ENCODE results near the gene NEURL1.
"Not testable (repeated sequence)": the region's sequence is repeated elsewhere in the genome, so short reads cannot be mapped to it uniquely, and the experiment has no call there.

Gene NEURL1

DNA sequence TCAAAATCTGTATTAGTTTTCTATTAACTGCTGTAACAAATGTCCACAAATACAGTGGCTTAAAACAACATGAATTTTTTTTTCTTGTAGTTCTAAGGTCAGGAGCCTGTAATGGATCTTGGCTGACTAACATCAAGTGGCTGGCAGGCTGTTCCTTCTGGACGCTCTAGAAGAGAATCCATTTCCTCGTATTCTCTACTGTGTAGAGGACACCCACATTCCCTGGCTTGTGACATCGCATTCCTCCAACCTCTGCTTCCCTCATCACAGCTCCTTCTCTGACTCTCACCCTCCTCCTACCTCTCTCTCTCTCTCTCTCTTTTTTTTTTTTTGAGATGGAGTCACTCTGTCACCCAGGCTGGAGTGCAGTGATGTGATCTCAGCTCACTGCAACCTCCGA lies 30.0 kb upstream of the NEURL1 start:
- DNase-seq, result no peak

- no peak for DNase-seq
Observed at GRCh38 chr10:103465411-103466179, 27.9 kb upstream of the NEURL1 start.

DNA sequence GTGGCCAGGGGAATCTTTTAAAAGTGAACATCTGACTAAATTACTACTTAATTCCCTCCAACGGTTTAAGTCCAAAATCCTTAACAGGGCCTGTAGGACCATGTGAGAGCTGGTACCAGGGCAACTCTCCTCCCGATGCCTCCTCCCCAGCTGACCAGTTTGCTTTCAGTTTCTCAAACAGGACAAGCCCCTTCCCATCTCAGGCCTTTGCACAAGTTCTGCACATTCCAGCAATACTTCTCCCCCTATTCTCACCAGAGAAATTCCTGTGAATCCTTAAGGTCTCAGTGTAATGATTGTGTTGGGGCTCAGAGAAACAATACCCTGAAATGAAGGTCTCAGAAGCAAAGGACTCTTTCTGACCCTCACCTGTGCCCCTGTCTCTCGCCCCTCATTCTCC lies 26.8 kb upstream of the NEURL1 start:
- DNase-seq, result no peak

- DNase-seq, result no peak
Observed at GRCh38 chr10:103467406-103467805, 26.1 kb upstream of the NEURL1 start.

DNA sequence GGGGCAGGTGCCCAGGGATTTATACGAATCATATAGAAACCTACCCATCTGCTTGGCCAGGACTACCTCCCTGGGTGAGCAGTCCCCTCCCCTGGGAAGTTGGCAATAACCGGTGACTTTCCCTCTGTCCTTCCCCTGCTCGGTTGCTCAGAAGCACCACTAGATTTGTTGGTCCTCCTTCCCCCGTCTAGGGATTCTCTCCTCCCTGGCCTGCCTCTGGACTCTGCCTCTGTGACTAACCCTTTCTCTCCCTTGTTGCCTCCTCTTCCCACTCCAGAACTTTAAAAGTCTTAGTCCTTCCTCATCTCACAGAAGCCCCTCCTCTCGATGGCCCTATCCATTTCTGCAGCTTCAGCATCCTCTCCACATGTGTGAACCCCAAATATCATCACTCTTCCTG lies 24.3 kb upstream of the NEURL1 start:
- DNase-seq, result no peak

DNA sequence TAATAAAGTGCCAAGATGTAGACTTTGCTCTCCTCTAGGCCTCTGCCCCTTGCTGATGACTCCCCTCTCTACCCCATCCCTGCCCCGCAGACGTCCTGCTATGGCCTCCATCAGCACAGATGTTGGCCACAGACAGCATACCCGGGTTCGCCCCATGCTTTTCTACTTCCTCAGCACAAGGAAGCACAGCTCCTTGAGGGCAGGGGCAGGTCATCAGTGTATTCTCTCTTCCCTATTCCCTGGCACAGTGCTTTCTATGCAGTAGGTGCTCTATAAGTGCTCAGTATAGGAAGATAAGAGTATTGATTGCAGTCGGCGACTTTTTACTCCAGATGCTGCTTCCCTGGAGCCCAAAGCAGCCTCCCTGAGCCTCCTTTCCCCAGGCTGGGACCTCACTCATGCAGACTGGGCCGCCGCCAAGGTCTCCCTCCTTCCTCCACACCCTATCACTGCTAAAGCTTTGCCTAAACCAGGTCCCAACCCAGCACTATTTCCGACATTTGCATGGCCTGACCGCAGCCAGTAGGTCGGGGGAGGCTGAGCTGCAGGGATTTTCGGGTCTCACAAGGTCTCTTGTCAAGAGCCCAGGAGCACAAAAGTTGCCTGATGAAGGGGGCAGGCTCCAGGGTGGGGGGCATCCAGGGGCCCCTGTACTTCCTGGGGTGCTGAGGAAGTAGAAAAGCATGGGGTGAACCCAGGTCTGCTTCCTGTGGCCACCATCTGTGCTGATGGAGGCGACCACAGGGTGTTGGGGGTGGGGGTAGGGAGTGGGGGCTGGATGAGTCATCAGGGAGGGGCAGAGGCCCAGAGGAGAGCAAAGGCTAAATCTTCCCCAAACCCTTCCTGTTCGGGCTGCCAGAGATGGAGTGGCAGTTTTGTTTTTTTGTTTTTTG lies 22.5 kb upstream of the NEURL1 start:
- DNase-seq, result peak; percentile 79

GRCh38 chr10:103472005-103472404 lies 21.5 kb upstream of the NEURL1 start:
- no peak for DNase-seq

DNA sequence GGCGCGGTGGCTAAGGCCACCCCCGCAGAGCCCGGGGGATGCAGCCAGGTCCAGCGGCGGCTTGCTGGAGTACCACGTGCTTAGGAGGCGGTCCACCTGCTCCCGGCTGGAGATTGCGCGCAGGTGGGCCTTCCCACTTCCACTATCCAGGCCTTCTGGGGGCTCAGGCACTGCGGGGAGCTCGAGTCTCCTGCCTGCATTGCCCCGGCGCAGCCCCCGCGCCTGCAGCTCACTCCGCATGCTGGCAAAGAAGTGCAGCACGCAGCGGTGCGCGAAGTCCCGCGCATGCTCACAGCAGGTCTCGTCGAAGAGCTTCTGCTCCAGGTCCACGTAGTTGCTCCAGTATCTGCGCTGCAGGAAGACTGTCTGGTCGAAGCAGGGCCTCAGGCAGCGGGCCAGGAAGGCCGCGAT lies 20.2 kb upstream of the NEURL1 start:
- DNase-seq, result no peak

GRCh38 chr10:103474077-103474476 lies 19.4 kb upstream of the NEURL1 start:
- no peak for DNase-seq

DNA sequence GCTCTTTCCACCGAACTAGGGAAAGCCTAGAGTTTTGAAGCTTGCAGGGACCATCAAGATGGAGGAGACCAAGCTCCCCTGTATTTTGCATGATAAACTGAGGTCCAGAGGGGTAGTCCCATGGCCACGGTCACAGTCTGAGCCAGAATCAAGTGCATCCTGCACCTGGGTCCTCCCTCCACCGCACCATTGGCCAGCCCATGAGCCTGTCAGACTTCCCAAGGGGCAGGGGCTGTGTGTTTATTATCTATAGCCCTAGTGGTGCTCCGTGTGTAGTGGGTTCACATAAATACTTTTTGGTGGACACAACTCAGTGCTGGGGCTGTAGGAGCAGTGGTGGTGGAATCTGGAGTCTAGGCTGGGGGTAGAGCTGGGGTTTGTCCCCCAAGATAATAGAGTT lies 18.1 kb upstream of the NEURL1 start:
- DNase-seq, result no peak

GRCh38 chr10:103476046-103476768 lies 17.3 kb upstream of the NEURL1 start:
- no peak for DNase-seq

DNA sequence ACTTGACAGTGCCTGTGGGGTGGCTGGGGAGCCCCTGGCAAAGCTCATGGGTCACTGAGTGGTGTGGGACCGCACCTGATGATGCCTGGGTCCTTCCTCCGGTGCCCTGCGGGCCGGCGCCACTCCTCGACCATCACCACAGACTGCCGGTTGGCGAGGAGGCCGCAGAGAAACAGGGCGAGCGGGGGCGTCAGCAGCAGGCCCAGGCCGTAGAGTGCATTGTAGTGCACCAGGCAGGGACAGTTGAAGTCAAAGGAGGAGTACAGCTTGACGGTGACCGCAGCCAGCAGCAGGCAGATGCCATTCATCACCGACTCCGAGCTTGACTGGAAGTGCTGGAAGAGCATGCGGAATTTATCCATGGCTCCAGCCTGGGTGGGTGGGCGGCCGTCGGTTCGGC lies 14.8 kb upstream of the NEURL1 start:
- no peak for DNase-seq

DNA sequence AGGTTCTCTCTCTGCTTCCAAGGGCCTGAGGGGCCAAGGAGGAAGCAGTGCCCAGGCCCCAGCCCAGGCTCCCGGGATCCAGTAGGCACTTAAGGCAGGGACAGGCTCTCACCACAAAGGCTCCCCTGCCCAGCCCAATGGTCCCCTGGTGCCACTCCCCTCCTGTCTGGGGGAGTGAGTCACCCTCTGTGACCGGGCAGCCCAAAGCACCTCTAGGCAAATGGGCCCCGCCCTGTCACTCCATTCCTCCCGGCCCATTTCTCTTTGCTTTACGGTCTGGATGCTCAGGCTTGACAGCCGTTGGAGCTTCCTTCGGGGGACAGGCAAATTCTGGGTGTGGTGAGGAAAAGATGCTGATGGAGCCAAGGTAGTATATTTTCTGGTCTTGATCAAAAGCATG lies 14.4 kb upstream of the NEURL1 start, which contains the start of gene CALHM3:
Gene CALHM3, minus strand, starts transcription at position 106 of the 400 bp plus-strand sequence. CDS start 208 bp downstream, outside the sequence.
- DNase-seq, result no peak

- no peak for DNase-seq
Observed at GRCh38 chr10:103480521-103480920, 13.0 kb upstream of the NEURL1 start.

DNA sequence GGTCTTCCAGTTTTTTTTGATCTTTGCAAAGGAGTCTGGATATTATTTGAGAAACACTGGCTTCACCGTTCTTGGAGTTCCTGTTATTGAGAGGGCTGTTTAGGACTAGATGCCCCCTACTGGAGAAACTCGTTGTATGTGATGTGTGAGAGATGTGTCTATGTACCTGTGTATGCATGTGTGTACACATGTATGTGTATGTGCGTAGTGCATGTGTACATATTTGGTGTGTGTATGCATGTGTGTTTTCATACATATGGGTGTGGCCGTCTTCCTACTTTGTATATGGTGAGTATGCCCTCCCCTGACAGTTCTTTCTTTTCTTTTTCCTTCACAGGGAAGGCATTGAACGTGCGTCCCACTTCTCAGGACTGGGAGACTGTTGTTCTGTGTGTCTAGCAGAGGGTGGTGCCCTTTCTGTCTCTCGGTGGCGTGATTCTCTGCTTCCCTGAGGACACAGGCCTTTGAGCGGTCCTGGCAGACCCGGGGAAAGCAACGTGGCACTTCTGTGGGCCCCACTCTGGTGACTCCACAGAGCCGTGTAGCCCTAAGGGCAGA lies 11.5 kb upstream of the NEURL1 start:
- no peak for DNase-seq

DNA sequence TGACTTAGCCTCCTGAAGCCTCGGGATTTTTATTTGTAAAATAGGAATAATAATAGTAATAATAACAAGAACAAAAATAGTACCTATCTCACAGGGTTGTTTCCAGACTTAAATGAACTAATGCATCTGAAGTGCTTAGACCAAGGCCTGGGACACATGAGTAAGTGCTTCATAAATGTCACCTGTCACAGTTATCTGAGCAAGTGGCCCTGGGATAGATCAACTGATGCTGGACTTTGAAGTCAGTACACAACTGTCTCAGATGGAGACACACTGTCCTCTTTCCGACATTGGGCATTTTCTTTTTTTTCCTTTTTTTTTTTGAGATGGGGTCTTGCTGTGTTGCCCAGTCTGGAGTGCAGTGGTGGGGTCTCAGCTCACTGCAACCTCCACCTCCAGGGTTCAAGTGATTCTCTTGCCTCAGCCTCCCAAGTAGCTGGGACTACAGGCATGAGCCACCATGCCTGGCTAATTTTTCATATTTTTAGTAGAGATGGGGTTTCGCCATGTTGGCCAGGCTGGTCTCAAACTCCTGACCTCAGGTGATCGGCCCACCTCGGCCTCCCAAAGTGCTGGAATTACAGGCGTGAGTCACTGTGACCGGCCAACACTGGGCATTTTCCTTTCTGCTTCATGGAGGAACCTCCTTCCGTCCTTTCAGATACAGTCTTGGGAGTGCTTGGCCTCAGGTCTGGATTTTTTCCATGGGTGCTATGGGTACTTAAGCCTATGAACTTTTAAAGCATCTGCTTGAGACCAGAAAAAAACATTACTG lies 6.7 kb upstream of the NEURL1 start:
- not testable (repeated sequence) for DNase-seq

DNA sequence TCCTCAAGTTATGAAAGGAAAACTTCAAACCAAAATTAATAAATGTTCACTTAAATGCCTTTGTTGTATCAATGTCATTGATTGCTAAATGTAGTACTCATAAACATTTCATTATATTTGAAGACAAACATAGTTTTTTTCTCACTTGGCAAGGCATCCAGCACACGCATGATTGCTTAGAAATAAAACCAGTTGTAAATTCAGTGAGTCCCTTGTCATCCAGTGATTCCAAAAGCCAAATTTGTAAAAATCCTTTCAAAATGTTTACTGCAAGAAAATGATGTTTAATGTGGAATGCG lies 6.1 kb upstream of the NEURL1 start:
- no peak for DNase-seq

GRCh38 chr10:103490986-103491314 lies 2.6 kb upstream of the NEURL1 start:
- no peak for DNase-seq

- no peak for DNase-seq
Observed at GRCh38 chr10:103491729-103492364, 1.7 kb upstream of the NEURL1 start.

GRCh38 chr10:103492655-103493261 lies 747 bp upstream of the NEURL1 start:
- no peak for DNase-seq
